ENCODE results near the gene DHRS7B.
"Not testable (repeated sequence)": the region's sequence is repeated elsewhere in the genome, so short reads cannot be mapped to it uniquely, and the experiment has no call there.

Gene DHRS7B

DNA sequence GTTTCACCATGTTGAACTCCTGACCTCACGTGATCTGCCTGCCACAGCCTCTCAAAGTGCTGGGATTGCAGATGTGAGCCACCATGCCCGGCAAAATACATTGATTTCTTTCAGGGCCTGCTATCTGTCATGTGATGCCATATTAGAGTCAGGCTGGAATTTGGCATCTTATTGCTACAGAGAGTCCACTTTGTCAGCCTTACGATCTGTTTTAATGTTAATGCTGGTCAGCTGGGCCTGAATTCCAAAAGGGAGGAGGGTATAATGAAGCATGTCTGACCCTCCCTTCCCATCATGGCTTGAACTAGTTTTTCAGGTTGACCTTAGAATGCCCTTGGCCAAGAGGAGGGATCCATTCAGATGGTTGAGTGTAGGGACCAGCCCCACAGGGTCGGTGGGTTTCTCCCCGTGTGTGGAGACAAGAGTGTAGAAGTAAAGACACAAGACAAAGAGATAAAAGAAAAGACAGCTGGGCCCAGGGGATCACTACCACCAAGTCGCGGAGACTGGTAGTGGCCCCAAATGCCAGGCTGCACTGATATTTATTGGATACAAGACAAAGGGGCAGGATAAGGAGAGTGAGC lies 19.6 kb upstream of the DHRS7B start:
- DNase-seq (ENCODE audit: low read depth in 2 of 2) = not testable (repeated sequence)

DNA sequence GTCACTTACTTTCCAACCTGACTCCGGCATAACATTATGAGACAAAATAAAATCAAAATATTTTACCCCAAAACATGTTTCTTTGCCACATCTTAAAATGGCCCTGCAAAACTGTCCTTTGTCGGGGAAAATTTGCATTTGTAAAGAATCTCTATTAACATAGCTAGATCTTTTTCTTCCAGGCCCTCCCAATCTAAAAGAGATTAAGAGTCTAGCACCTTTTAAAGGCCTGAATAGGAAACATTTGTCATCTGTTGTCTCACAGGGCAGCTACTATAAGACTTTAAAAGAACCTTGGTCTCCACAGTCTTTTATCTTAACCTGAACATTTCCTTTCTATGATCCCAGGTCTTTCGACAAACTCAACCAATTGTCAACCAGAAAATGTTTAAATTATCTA lies 18.1 kb upstream of the DHRS7B start:
- no peak for DNase-seq (ENCODE audit: low read depth in 2 of 2)

DNA sequence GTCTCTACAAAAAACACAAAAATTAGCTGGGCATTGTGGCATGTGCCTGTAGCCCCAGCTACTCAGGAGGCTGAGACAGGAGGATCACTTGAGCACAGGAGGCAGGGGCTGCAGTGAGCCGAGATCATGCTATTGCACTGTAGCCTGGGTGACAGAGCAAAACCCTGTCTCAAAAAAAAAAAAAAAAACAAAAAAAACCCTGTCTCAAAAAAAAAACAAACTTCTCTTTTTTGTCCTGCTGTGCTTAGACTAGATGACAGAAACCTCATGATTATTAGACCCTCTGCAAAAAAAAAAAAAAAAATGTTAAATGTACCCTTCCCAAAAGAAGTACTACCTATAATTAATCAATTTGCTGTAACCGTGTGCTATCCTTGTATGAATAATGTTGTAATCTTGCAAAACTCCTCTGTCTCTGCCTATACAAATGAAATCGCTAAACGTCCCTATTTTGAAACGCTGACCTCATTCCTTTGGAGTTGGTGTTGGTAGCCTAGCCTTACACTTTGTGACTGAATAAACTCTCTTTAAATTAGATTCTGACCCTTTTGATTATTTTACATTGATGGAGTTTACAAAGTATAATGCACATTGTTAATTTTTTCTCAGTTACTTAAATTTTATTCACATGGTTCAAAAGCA lies 13.6 kb upstream of the DHRS7B start:
- no peak for DNase-seq (ENCODE audit: low read depth in 2 of 2)

DNA sequence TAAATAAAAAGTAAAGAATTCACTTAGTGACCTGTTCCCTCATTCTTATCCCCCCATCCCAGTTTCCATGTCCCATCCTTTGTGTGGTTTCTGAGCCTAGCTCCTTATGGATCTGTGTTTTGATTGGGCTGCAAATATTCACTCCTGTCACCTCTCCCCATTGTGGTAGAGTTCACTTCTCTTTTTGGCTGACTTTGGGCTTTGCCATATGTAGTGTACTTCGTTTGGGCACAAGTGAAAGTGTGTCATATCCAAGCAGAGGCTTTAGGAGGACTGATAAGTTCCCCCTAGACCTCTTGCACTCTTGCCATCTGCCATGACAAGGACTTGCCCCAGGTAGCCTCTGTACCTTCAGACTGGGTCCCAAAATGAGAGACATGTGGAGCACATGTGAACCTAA lies 13.0 kb upstream of the DHRS7B start:
- no peak for DNase-seq (ENCODE audit: low read depth in 2 of 2)

DNA sequence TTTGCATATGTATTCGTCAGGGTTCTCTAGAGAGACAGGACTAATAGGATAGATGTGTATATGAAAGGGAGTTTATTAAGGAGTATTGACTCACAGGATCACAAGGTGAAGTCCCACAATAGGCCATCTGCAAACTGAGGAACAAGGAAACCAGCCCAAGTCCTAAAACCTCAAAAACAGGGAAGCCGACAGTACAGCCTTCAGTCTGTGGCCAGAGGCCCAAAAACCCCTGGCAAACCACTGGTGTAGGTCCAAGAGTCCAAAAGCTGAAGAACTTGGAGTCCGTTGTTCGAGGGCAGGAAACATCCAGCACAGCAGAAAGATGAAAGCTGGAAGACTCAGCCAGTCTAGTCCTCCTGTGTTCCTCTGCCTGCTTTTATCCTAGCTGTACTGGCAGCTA lies 12.0 kb upstream of the DHRS7B start:
- DNase-seq (ENCODE audit: low read depth in 2 of 2) = not testable (repeated sequence)

DNA sequence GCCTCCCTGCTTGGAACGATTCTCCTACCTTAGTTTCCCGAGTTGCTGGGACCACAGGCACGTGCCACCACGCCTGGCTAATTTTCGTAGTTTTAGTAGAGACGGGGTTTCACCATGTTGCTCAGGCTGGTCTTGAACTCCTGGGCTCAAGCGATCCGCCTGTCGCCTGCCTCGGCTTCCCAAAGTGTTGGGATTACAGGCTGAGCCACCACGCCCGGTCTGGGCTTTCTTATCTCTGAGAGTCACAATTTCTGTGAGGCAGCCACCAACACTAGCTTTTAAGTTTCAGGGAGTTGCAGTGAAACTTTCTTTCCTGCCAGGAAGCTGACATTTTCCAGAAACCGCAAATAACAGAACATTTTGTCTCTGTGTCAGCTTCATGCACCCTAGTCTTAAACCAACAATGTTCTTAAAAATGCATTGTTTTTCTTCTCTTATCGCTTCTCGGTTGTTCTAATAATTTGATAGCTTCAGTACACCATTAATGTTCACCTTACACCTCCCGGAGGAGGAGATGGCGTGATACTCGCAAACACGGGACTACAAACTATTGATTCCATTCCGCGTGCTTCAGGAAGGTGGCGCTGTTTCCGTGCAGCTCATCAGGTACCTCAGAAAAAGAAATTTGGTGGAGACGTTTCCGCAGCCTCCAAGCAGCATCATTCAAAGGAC lies 7.4 kb upstream of the DHRS7B start:
- peak; percentile 51 to 55 for DNase-seq (ENCODE audit: low read depth in 2 of 2)

DNA sequence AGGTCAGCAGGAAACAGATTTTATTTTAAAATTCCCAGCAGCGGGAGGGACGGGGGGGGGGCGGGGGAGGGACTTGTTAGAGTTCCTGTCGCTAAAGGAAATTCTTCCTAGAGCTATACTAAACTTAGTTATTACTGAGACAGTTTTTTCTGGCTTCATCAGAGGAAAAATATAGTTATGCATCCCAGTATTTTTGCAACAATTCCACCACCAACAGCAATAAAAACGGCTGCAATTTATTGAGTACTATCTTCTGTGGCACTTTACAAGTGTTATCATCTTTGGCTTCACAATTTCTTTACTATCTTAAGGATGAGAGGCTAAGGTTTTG lies 6.9 kb upstream of the DHRS7B start:
- DNase-seq (ENCODE audit: low read depth in 2 of 2) = no peak

DNA sequence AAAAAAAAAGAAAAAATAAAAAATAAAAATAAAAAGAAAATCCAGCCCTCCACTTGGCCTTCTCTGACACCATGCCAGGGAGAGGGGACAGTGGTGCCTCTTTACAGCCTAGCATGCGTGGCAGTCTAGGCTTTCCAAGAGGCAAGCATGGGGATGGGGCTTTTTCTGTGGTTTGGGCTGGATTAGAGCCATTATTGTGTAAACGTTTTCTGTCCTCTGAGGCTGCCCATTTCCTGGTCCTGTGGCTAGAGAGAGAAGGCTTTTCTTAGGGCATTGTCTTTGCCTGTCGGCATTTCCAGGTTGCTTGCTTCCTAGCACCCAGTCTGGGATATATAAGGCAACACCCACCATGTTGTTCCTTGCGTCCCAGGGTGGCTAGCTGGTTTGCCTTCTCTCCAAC lies 2.7 kb upstream of the DHRS7B start:
- no peak for DNase-seq (ENCODE audit: low read depth in 2 of 2)

DNA sequence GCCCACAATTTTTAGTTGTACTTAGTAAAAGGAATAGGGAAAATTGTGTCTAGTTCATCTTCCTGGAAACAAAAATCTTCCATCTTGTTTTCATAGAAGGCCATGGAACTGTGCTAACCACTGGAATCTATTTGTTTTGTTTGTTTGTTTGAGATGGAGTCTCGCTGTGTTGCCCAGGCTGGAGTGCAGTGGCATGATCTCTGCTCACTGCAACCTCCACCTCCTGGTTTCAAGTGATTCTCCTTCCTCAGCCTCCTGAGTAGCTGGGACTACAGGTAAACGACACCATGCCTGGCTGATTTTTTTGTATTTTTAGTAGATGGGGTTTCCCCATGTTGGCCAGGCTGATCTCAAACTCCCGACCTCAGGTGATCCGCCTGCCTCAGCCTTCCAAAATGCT lies 2.2 kb upstream of the DHRS7B start:
- not testable (repeated sequence) for DNase-seq (ENCODE audit: low read depth in 2 of 2)

DNA sequence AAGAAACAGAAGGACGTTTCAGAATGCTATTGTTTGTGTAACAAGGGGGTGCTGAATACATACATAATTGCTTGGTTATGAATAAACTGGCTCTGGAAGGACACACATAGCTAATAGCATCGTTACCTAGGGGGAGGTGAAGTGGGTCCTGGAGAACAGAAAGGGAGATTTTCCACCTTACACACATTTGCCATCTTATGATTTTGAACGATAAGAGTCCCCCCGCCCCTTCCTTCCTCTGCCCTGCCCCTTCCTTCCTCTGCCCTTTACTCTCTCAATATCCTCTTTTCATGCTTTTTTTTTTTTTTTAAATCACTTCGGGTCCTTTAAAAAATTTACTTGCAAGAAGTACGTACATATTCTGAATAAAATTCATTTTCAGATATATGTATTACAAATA lies 902 bp upstream of the DHRS7B start:
- DNase-seq (ENCODE audit: low read depth in 2 of 2) = peak in 1 of 2 donors; percentile 27

DNA sequence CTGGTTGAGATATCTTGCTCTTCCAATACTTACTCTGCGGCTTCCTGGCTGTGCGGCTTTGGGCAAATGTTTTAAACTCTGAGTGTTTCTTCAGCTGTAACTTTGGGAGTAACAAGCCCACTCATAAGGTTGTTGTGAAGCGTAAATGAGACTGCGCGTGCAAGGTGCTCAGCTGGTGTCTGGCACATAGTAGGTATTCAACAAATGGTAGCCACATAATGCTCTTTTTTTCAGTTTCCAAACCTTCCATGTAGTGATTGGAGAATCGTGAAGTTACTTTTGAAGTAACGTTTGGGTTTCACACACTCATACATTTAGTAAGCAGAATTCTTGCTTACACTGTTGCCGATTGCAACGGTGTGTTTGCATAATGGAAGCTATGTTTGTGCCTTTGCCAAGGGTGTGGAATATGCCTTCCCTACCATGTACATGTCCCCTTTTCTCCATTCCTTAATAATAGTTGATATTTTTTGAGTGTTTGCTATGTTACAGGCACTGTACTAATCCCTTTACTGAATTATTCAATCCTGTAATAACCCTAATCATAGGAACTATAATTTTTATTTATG lies 829 bp downstream of the DHRS7B start:
- no peak for DNase-seq (ENCODE audit: low read depth in 2 of 2)

DNA sequence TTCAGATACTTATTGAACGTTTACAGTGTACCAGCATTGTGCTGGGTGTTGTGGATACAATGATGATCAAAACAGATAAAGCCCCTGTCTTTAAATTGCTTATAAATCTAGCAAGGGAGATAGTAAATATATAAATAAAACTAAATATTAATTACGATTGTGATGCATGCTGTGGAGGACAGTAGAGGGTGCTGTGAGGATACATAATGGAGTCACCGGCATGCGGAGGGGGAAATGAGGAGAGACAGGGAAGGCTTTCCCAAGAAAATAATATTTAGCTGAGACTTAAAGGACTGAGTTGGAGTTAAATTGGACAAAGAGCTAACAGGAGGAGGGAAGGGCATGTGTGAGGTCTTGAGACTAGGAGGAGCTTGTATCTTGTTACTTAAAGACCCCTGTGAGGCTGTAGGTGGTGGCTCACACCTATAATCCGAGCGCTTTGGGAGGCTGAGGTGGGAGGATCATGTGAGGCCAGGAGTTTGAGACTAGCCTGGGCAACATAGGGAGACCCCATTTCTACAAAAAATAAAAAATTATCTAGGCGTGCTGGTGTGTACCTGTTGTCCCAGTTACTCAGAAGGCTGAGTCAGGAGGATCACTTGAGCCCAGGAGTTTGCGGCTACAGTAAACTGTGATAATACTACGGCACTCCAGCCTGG lies 2.4 kb downstream of the DHRS7B start:
- no peak for DNase-seq (ENCODE audit: low read depth in 2 of 2)

DNA sequence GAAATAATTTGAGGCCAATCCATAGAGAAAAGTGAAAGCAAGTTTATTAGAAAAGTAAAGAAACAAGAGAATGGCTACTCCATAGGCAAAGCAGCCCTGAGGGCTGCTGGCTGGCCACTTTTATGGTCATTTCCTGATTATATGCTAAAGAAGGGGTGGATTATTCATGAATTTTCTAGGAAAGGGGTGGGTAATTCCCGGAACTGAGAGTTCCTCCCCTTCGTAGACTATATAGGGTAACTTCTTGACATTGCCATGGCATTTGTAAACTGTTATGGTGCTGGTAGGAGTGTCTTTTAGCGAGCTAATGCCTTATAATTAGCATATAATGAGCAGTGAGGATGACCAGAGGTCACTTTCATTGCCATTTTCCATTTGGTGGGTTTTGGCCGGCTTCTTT lies 4.4 kb downstream of the DHRS7B start:
- no peak for DNase-seq (ENCODE audit: low read depth in 2 of 2)

DNA sequence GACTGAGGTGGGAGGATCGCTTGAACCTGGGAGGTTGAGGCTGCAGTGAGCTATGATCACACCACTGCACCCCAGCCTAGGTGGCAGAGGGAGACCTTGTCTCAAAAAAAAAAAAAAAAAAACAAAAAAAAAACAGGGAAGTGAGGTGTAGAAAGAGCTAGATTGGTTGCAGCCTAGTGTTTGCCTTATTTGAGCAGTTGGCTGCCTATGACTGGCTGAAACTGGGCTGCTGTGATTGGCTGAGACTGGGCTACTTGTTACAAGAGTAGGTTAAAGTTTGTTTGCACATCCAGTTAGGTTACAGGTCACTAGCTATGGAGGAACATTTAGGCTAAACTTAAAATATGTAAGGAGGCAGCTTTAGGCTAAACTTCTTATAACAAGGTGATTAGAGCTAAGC lies 5.7 kb downstream of the DHRS7B start:
- no peak for DNase-seq (ENCODE audit: low read depth in 2 of 2)

DNA sequence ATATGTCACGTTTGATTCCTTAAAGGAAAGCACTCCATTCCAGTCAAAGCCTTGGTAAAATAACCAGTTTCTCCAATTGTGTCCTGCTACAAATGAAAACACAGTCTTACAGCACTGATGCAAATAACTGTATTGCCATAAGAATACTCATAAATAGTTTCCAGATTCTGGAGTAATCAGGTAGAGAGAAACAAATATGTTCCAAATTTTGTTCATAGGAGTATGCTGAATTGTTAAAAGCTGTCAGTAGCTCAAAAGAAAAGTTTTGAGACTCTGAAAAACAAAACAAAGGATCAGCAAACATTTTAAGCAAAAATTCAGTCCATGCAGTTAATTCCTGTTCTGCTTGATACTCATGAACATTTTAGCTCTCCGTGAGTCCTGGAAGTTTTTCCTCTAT lies 7.8 kb downstream of the DHRS7B start:
- no peak for DNase-seq (ENCODE audit: low read depth in 2 of 2)

DNA sequence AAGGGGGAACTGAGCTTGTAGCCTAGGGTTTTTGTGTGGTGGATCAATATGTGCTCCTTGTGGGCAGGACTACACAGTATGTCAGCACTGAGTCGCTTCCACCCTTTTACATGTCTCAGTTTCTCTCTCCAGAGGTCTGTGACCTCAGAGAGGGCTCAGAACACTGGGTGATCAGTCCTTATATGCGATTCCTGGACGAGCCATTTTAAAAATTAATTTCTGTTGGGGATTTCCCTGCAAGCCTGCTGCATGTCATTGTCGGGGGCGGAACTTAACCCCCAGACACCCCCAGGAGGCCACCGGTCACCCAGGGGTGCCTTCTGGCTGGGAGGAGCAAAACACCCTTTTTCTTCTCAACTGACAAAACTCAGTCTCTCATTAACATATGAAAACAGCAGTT lies 14.1 kb downstream of the DHRS7B start:
- DNase-seq (ENCODE audit: low read depth in 2 of 2) = no peak

DNA sequence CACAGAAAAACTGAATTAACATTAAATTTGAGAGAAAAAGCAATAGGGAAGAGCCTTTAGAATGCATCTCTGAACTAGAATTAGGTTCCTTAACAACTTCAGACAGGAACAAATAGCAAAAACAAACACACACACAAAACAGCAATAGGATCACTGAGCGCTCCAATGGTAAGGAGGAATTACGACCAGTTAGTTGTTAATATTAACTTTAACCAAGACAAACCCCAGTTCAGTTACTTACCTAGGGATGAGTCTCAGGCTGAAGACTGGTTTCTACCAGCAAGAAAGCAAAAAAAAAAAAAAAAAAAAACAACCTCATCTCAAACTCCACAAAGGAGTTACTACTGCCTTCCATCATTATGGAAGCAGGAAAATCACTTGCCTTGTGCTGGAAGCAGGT lies 14.6 kb downstream of the DHRS7B start:
- no peak for DNase-seq (ENCODE audit: low read depth in 2 of 2)

DNA sequence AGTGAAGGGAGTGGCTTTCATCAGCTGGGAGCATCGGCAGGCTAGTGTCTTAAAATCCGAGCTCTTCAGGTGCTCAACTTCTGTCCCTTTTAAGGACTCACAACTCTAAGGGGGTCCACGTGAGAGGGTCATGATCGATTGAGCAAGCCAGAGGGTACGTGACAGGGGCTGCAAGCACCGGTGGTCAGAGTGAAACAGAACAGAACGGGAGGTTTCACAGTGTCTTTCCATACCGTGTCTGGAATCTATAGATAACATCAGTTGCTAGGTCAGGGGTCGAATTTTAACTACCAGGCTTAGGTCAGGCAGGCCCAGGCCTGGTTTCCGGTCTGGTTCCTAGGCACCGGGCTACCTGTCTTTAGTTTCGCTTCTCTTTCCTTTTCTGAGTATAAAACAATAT lies 15.3 kb downstream of the DHRS7B start:
- not testable (repeated sequence) for DNase-seq (ENCODE audit: low read depth in 2 of 2)

DNA sequence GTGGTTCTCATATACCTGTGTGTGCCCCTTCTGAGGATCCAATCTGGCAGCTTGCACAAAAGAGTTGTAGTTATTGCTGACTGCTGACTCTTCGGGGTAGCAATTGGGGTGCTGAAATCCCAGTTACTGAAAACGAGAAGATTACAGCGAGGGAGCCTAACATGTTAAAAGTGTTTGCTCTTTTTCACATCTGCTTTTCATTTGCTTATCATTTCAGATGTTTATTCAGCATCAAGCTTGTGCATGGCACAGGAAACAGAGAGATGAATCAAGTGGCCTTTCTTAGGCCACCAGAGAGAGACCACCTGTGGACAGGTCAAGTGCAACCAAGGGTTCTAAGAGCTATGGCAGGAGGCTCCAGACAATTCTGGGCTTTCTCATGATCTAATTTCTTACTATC lies 16.9 kb downstream of the DHRS7B start:
- no peak for DNase-seq (ENCODE audit: low read depth in 2 of 2)

DNA sequence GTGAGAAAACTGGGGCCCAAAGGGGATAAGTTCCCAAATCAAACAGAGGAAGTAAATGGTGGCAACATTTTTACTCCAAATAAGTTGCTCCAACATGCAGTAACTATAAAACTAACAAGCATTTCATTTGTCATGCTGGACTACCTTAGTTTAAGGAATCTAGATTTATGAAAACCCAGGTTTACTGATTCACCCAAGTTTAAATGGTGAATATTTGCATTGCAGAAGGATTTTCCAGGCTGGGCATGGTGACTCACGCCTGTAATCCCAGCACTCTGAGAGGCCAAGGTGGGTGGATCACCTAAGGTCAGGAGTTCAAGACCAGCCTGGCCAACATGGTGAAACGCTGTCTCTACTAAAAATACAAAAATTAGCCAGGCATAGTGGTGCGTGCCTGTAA lies 17.5 kb downstream of the DHRS7B start:
- DNase-seq (ENCODE audit: low read depth in 2 of 2) = not testable (repeated sequence)

DNA sequence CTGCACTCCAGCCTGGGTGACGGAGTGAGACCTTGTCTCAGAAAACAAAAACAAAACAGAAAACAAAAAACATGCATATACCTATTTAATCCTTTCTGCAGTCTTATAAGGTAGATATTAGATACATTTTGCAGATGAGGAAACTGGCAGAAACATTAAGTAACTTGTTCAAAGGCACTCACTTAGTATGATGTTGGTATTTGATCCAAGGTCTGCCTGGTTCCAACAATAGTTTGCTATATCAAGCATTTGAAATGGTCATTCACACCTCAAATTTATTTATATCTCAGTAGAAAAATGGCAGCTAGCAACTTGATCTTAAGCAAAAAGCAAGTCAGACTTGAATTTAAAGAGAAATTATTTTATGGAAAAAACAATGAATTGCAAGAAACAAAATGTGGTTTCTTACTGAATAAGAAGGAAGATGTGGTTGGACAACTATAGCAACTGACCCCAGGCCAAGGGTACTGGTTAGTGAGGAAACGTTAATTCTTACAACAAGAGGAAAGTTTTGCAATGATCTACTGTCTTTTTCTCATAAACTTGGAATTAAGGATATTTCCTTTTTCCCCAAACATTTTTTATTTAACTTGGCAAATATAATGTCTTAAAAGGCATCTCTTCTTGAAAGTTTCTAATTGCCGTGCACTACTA lies 19.7 kb downstream of the DHRS7B start:
- DNase-seq (ENCODE audit: low read depth in 2 of 2) = no peak

DNA sequence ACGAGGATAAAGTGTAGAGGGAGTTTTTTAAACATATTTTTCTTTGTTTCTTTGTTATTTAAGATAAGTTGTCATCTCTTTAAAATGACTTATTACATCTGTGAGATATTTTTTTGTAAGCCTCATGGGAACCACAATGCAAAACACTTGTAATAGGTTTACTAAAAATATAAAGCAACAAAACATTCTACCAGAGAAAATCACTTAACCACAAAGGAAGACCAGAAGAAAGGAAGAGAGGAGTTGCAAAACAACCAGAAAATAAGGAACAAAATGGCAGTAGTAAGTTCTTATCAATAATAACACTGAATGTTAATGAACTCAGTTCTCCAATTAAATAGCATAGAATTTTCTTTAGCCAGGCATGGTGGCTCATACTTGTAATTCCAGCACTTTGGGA lies 22.9 kb downstream of the DHRS7B start:
- DNase-seq (ENCODE audit: low read depth in 2 of 2) = no peak
